Osteocyte (in vitro differentiated cells): ENCODE measurements around the gene RYR2. TPM values are rescaled to one million over a fixed set of nuclear protein-coding genes. Genes with fewer than 3 reads are reported as not detected.
A peak's percentile ranks its signal among the peaks of the same experiment; 100 is the strongest.

Source experiments
- DNase-seq: peaks from one replicate; pipeline ENCODE4 v3.0.0; 2021; ENCODE audit warnings: mixed read lengths; ENCODE audit not compliant: unreplicated experiment; ENCODE audit errors: extremely low spot score
- H3K27ac Mint-ChIP-seq: one replicate; pipeline ENCODE4 v1.8.0; 2021; ENCODE audit warnings: mild to moderate bottlenecking, mixed read lengths; ENCODE audit not compliant: unreplicated experiment
- H3K27me3 Mint-ChIP-seq: one replicate; pipeline ENCODE4 v1.8.0; 2021; ENCODE audit warnings: mixed read lengths; ENCODE audit not compliant: unreplicated experiment
- H3K36me3 Mint-ChIP-seq: one replicate; pipeline ENCODE4 v1.8.0; 2021; ENCODE audit warnings: mixed read lengths; ENCODE audit not compliant: unreplicated experiment
- H3K4me1 Mint-ChIP-seq: one replicate; pipeline ENCODE4 v1.8.0; 2021; ENCODE audit warnings: mixed read lengths; ENCODE audit not compliant: unreplicated experiment
- H3K4me3 Mint-ChIP-seq: one replicate; pipeline ENCODE4 v1.8.0; 2021; ENCODE audit warnings: mild to moderate bottlenecking, moderate library complexity, mixed read lengths; ENCODE audit not compliant: unreplicated experiment
- H3K9me3 Mint-ChIP-seq: one replicate; pipeline ENCODE4 v1.8.0; 2021; ENCODE audit warnings: mixed read lengths; ENCODE audit not compliant: unreplicated experiment
- CTCF ChIP-seq: fragments of 200-600 bp; sonication (generic); IDR thresholded peaks from 2 replicates; pipeline ENCODE4 v1.5.0; 2021; ENCODE audit warnings: antibody characterized with exemption, mild to moderate bottlenecking, moderate library complexity
- total RNA-seq: library from RNA; stranded (reverse); gene quantifications from 2 replicates; pipeline ENCODE4 v1.2.1, GENCODE V29; 2021

The RYR2 gene
- total RNA-seq, 1 donor from 2014 or later = 0.03 TPM

DNA sequence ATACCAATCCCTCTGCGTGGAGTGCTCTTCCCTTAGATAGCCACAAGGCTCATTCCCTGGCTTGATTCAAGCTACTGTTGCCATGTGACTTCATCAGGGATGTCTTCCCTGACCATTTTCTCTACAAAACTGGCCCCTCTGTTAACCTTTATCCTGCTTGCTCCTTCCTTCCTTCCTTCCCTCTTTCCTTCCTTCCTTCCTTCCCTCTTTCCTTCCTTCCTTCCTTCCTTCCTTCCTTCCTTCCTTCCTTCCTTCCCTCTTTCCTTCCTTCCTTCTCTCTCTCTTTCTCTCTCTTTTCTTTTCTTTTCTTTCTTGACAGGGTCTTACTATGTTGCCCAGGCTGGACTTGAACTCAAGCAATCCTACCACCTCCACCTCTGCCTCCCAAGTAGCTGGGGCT, 6.2 kb upstream of the RYR2 start:
- Mint-ChIP-seq H3K4me3 (no peak overlapping the region), H3K27ac (no peak overlapping the region), H3K4me1 (peaks cover 14% of the 10 kb centered on the region), H3K36me3 (no peaks in the 10 kb centered on the region), H3K9me3 (peaks cover 5% of the 10 kb centered on the region), H3K27me3 (peaks cover 15% of the 10 kb centered on the region)
- no peak for DNase-seq
- TF ChIP-seq CTCF = no peak

DNA sequence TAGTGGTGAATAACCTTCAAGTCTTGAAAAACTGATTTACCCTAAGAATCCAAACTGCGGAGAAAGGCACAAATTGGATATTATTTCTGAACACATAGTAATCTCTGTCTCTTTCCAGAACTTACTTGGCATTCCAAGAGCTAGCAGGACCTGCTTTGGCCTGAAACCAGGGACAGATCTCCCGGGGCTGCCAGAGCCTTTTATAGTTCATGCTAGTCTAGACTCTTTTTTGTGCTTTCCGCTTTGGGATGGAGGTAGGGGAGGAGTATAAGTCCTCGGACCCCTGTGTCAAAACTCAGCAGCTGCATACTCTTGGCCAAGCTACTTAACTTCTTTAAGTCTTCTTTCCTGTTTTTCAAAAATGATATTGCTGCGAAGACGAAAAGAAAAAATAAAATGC, 3.8 kb upstream of the RYR2 start:
- Mint-ChIP-seq H3K9me3 (peaks cover 5% of the 10 kb centered on the region), H3K36me3 (no peaks in the 10 kb centered on the region), H3K27me3 (peaks cover 32% of the 10 kb centered on the region), H3K4me3 (no peak overlapping the region), H3K4me1 (peaks cover 10% of the 10 kb centered on the region), H3K27ac (no peak overlapping the region)
- DNase-seq = no peak
- no peak for TF ChIP-seq CTCF

DNA sequence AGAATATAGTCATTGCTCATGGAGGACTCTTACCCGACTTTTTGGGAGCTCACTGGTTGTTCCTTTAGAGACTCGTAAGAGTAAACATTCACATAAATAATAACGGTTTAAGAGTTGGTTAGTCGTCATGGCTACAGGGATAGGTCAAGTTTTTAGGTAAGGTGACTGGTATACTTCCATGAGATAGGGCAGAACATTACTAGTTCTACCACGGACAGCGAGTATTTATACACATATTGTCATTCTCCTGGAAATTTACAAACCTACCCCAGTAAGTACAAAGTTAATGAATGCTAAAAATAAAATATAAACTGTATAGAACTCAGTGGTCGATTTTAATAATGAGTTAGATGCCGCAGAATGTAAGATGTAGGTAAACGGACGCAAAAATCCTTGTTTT, 1.2 kb upstream of the RYR2 start:
- DNase-seq = no peak
- Mint-ChIP-seq H3K9me3 (no peaks in the 10 kb centered on the region), H3K27ac (no peak overlapping the region), H3K36me3 (no peaks in the 10 kb centered on the region), H3K4me3 (no peak overlapping the region), H3K4me1 (peaks cover 15% of the 10 kb centered on the region), H3K27me3 (peaks cover 44% of the 10 kb centered on the region)
- TF ChIP-seq CTCF = no peak

GRCh38 chr1:237041461-237041794, 556 bp upstream of the RYR2 start:
- no peak for DNase-seq
- Mint-ChIP-seq H3K27me3 (peaks cover 44% of the 10 kb centered on the region), H3K9me3 (no peaks in the 10 kb centered on the region), H3K36me3 (no peaks in the 10 kb centered on the region), H3K4me3 (peak overlapping the region; percentile 68), H3K4me1 (peaks cover 15% of the 10 kb centered on the region), H3K27ac (no peak overlapping the region)
- TF ChIP-seq CTCF = no peak

DNA sequence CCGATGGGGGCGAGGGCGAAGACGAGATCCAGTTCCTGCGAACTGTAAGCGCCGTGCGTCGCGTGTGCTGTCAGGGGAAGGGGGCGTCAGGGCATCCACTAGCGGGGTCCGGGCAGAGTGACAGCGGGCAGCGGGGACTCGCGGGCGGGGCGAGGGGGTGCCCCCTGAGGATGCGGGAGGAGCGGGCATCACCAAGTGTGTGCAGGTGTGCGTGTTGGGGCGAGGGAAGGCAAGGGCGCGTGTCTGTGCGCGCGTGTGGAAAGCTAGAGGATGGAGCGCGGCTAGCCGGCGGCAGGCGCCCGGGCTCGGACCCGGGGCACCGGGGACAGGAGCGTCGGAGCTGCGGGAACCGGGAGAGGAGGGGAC, 525 bp downstream of the RYR2 start:
- peaks cover 44% of the 10 kb centered on the region for H3K27me3 Mint-ChIP-seq
- no peak for TF ChIP-seq CTCF
- H3K9me3 Mint-ChIP-seq = no peaks in the 10 kb centered on the region
- no peaks in the 10 kb centered on the region for H3K36me3 Mint-ChIP-seq
- H3K4me3 Mint-ChIP-seq = peak overlapping the region; percentile 62
- H3K27ac Mint-ChIP-seq = no peak overlapping the region
- peaks cover 15% of the 10 kb centered on the region for H3K4me1 Mint-ChIP-seq
- DNase-seq = no peak
